SU-DHL-6 (cell line): ENCODE results near the gene HBG2.
"Not testable (repeated sequence)": the region's sequence is repeated elsewhere in the genome, so short reads cannot be mapped to it uniquely, and the experiment has no call there.

ENCODE experiments used
- H2AFZ ChIP-seq: fragments of 200-600 bp; sonication (generic); 2 replicates; pipeline ENCODE4 v1.6.1; 2014; ENCODE audit warnings: low read depth, mild to moderate bottlenecking, moderate library complexity, mixed read lengths, antibody characterized with exemption, low read length; ENCODE audit not compliant: severe bottlenecking
- H3F3A ChIP-seq: fragments of 200-600 bp; shearing (Covaris generic); 2 replicates; pipeline ENCODE4 v1.6.0; 2016; ENCODE audit warnings: antibody characterized with exemption, mild to moderate bottlenecking; ENCODE audit not compliant: insufficient read depth
- H3K27ac ChIP-seq: fragments of 200-600 bp; sonication (generic); 2 replicates; pipeline ENCODE4 v1.5.1; 2016; ENCODE audit warnings: low read depth, mild to moderate bottlenecking, low read length, moderate library complexity, mixed read lengths
- H3K27me3 ChIP-seq: fragments of 200-600 bp; sonication (generic), shearing (Covaris generic); 2 replicates; pipeline ENCODE4 v1.6.0; 2014; ENCODE audit warnings: mild to moderate bottlenecking, low read length
- H3K36me3 ChIP-seq: fragments of 200-600 bp; sonication (generic); 2 replicates; pipeline ENCODE4 v1.6.1; 2014; ENCODE audit warnings: mild to moderate bottlenecking, low read length, mixed read lengths
- H3K4me2 ChIP-seq: fragments of 300-600, 200-600 bp; shearing (Covaris generic), sonication (generic); 2 replicates; pipeline ENCODE4 v1.6.0; 2014; ENCODE audit warnings: low read length, low read depth, mild to moderate bottlenecking; ENCODE audit not compliant: poor library complexity, severe bottlenecking
- H3K4me3 ChIP-seq: fragments of 200-600 bp; sonication (generic); 2 replicates; pipeline ENCODE4 v1.5.1; 2014; ENCODE audit warnings: antibody characterized with exemption, low read length, mild to moderate bottlenecking, mixed read lengths; ENCODE audit not compliant: insufficient read depth, poor library complexity, severe bottlenecking
- H3K79me2 ChIP-seq: fragments of 200-600 bp; sonication (generic); 2 replicates; pipeline ENCODE4 v1.6.1; 2014; ENCODE audit warnings: mild to moderate bottlenecking, low read length, moderate library complexity; ENCODE audit not compliant: insufficient read depth
- H3K9ac ChIP-seq: fragments of 200-600 bp; sonication (generic); 2 replicates; pipeline ENCODE4 v1.7.0; 2014; ENCODE audit warnings: mild to moderate bottlenecking, low read length
- H3K9me2 ChIP-seq: fragments of 200-600 bp; sonication (generic); replicated peaks from 2 replicates; pipeline ENCODE4 v1.6.1; 2014; ENCODE audit warnings: low read length; ENCODE audit not compliant: insufficient read depth
- H3K9me3 ChIP-seq: fragments of 200-600 bp; sonication (generic); 2 replicates; pipeline ENCODE4 v1.6.1; 2014; ENCODE audit warnings: low read length, mixed read lengths; ENCODE audit not compliant: insufficient read depth
- H4K20me1 ChIP-seq: fragments of 200-600 bp; sonication (generic); 2 replicates; pipeline ENCODE4 v1.6.1; 2014; ENCODE audit warnings: low read depth, mild to moderate bottlenecking, antibody characterized with exemption, low read length, moderate library complexity, mixed read lengths
- EZH2phosphoT487 ChIP-seq: fragments of 200-600 bp; sonication (generic), shearing (Covaris generic); conservative IDR thresholded peaks from 2 replicates; pipeline ENCODE4 v1.6.1; 2018; ENCODE audit warnings: mild to moderate bottlenecking, antibody characterized with exemption, low read length, moderate library complexity, mixed read lengths
- TF ChIP-seq, protein P1 (sequence below): fragments of 200-600 bp; sonication (generic); IDR thresholded peaks from one replicate; pipeline ENCODE4 v1.5.1; 2017; ENCODE audit warnings: antibody characterized with exemption, mild to moderate bottlenecking, low read length, moderate library complexity; ENCODE audit not compliant: insufficient read depth, poor library complexity, severe bottlenecking

HBG2 gene

GRCh38 chr11:5257296-5257695 lies 2.7 kb upstream of the HBG2 start:
- H3K27ac ChIP-seq, result no peak overlapping the region
- H3K9me2 ChIP-seq, result no peaks in the 10 kb centered on the region
- H3K36me3 ChIP-seq, result no peaks in the 10 kb centered on the region
- no peaks in the 10 kb centered on the region for H3K9me3 ChIP-seq
- no peak overlapping the region for H3K4me2 ChIP-seq
- H3K27me3 ChIP-seq, result no peaks in the 10 kb centered on the region
- no peak overlapping the region for H3K4me3 ChIP-seq
- H2AFZ ChIP-seq, result no peak overlapping the region
- no peaks in the 10 kb centered on the region for H4K20me1 ChIP-seq
- H3K9ac ChIP-seq, result no peak overlapping the region
- no peaks in the 10 kb centered on the region for H3F3A ChIP-seq
- no peaks in the 10 kb centered on the region for H3K79me2 ChIP-seq
- TF ChIP-seq, protein P1, sequence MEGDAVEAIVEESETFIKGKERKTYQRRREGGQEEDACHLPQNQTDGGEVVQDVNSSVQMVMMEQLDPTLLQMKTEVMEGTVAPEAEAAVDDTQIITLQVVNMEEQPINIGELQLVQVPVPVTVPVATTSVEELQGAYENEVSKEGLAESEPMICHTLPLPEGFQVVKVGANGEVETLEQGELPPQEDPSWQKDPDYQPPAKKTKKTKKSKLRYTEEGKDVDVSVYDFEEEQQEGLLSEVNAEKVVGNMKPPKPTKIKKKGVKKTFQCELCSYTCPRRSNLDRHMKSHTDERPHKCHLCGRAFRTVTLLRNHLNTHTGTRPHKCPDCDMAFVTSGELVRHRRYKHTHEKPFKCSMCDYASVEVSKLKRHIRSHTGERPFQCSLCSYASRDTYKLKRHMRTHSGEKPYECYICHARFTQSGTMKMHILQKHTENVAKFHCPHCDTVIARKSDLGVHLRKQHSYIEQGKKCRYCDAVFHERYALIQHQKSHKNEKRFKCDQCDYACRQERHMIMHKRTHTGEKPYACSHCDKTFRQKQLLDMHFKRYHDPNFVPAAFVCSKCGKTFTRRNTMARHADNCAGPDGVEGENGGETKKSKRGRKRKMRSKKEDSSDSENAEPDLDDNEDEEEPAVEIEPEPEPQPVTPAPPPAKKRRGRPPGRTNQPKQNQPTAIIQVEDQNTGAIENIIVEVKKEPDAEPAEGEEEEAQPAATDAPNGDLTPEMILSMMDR, result no peak
- TF ChIP-seq EZH2phosphoT487, result no peak

GRCh38 chr11:5254023-5254422 lies 558 bp downstream of the HBG2 start:
- H3K27ac ChIP-seq, H3K9me3 ChIP-seq, H2AFZ ChIP-seq, H3K79me2 ChIP-seq, H3K27me3 ChIP-seq, H3F3A ChIP-seq, H3K36me3 ChIP-seq, H3K4me2 ChIP-seq, H3K9ac ChIP-seq, H4K20me1 ChIP-seq, H3K4me3 ChIP-seq, H3K9me2 ChIP-seq: not testable (repeated sequence)

DNA sequence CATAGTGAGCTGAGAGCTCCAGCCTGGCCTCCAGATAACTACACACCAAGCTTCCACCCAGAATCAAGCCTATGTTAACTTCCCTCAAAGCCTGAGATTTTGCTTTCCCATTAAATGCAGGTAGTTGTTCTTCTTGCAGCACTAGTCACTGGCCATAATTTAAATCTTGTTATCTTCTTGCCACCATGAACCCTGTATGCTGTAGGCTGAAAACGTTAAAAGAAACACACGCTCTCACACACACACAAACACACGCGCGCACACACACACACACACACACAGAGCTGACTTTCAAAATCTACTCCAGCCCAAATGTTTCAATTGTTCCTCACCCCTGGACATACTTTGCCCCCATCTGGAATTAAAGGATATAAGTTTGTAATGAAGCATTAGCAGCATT lies 1.1 kb downstream of the HBG2 start:
- H3K27ac ChIP-seq, H3K9me2 ChIP-seq, H3F3A ChIP-seq, H2AFZ ChIP-seq, H3K36me3 ChIP-seq, H3K4me3 ChIP-seq, H4K20me1 ChIP-seq, H3K79me2 ChIP-seq, H3K27me3 ChIP-seq, H3K9me3 ChIP-seq, H3K9ac ChIP-seq, H3K4me2 ChIP-seq: not testable (repeated sequence)

GRCh38 chr11:5252919-5253265 lies 1.7 kb downstream of the HBG2 start:
- Histone ChIP-seq H3K4me2 (no peak overlapping the region), H2AFZ (no peak overlapping the region), H3K9me2 (no peaks in the 10 kb centered on the region), H4K20me1 (no peaks in the 10 kb centered on the region), H3K4me3 (no peak overlapping the region), H3K9me3 (no peaks in the 10 kb centered on the region), H3K27ac (no peak overlapping the region), H3K36me3 (no peaks in the 10 kb centered on the region), H3F3A (no peaks in the 10 kb centered on the region), H3K79me2 (no peaks in the 10 kb centered on the region), H3K27me3 (no peaks in the 10 kb centered on the region), H3K9ac (no peak overlapping the region)
- TF ChIP-seq EZH2phosphoT487, result no peak
- TF ChIP-seq, protein P1, result no peak
